Activated CD8-positive, alpha-beta memory T cell treated with anti-CD3 and anti-CD28 coated beads, Interleukin-2, amount 50 U/mL, for 4 hours (primary cell): ENCODE data around the gene TLDC2.
A peak's percentile ranks its signal among the peaks of the same experiment; 100 is the strongest.
"Not testable (repeated sequence)": the region's sequence is repeated elsewhere in the genome, so short reads cannot be mapped to it uniquely, and the experiment has no call there.

Source experiments
- DNase-seq: peaks from one replicate; pipeline ENCODE4 v3.0.0-alpha.2; 2020

Gene TLDC2

GRCh38 chr20:36871640-36872570 lies 4.0 kb upstream of the TLDC2 start:
- no peak for DNase-seq

- no peak for DNase-seq
Measured at GRCh38 chr20:36872852-36873251, 3.1 kb upstream of the TLDC2 start.

GRCh38 chr20:36873498-36874189 lies 2.3 kb upstream of the TLDC2 start:
- DNase-seq, result no peak

GRCh38 chr20:36875093-36875492 lies 845 bp upstream of the TLDC2 start:
- not testable (repeated sequence) for DNase-seq

- no peak for DNase-seq
Measured at GRCh38 chr20:36876473-36876833, 515 bp downstream of the TLDC2 start.

- no peak for DNase-seq
Measured at GRCh38 chr20:36878941-36879340, 3.0 kb downstream of the TLDC2 start.

GRCh38 chr20:36880741-36881250 lies 4.9 kb downstream of the TLDC2 start:
- DNase-seq, result no peak

GRCh38 chr20:36881331-36881730 lies 5.4 kb downstream of the TLDC2 start:
- DNase-seq, result no peak

GRCh38 chr20:36881888-36882287 lies 6.0 kb downstream of the TLDC2 start:
- DNase-seq, result no peak

- DNase-seq, result no peak
Measured at GRCh38 chr20:36883977-36884535, 8.1 kb downstream of the TLDC2 start.

GRCh38 chr20:36885356-36885755 lies 9.4 kb downstream of the TLDC2 start:
- DNase-seq, result no peak

- DNase-seq, result peak; percentile 83
Measured at GRCh38 chr20:36886859-36887751, 11.2 kb downstream of the TLDC2 start.

GRCh38 chr20:36887752-36888090 lies 11.8 kb downstream of the TLDC2 start:
- no peak for DNase-seq

GRCh38 chr20:36888880-36889516 lies 13.1 kb downstream of the TLDC2 start:
- DNase-seq, result no peak

GRCh38 chr20:36890586-36890985 lies 14.6 kb downstream of the TLDC2 start:
- DNase-seq, result no peak

- no peak for DNase-seq
Measured at GRCh38 chr20:36891211-36891610, 15.3 kb downstream of the TLDC2 start.

- DNase-seq, result no peak
Measured at GRCh38 chr20:36893801-36894200, 17.9 kb downstream of the TLDC2 start.

GRCh38 chr20:36895036-36895435 lies 19.1 kb downstream of the TLDC2 start:
- no peak for DNase-seq

GRCh38 chr20:36904690-36905089 lies 28.8 kb downstream of the TLDC2 start:
- no peak for DNase-seq

GRCh38 chr20:36905566-36905965 lies 29.6 kb downstream of the TLDC2 start:
- not testable (repeated sequence) for DNase-seq

GRCh38 chr20:36906086-36906485 lies 30.1 kb downstream of the TLDC2 start:
- DNase-seq, result not testable (repeated sequence)

GRCh38 chr20:36908603-36909002 lies 32.7 kb downstream of the TLDC2 start:
- no peak for DNase-seq
